Measurements from ENCODE around the gene HORMAD2.

HORMAD2 gene

DNA sequence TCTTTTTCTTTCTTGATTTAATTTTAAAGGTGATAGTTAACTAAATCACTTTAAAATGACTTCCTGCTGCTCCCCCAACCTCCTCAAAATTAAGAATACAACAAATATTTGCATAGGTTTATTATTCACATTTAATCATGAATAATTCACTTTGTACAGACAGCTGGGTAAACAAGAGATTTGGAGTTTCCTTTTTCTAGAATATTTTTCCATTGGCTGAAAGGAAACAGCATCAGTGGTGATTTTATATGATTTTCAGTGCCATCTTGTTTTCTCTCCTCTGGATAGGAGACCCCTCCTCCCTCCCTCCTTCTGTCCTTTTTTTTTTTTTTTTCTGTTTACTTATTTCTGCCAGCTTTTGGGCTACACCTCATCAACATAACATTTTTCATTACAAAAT lies 105.8 kb downstream of the HORMAD2 start:
- TF ChIP-seq, protein P1, sequence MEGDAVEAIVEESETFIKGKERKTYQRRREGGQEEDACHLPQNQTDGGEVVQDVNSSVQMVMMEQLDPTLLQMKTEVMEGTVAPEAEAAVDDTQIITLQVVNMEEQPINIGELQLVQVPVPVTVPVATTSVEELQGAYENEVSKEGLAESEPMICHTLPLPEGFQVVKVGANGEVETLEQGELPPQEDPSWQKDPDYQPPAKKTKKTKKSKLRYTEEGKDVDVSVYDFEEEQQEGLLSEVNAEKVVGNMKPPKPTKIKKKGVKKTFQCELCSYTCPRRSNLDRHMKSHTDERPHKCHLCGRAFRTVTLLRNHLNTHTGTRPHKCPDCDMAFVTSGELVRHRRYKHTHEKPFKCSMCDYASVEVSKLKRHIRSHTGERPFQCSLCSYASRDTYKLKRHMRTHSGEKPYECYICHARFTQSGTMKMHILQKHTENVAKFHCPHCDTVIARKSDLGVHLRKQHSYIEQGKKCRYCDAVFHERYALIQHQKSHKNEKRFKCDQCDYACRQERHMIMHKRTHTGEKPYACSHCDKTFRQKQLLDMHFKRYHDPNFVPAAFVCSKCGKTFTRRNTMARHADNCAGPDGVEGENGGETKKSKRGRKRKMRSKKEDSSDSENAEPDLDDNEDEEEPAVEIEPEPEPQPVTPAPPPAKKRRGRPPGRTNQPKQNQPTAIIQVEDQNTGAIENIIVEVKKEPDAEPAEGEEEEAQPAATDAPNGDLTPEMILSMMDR (IDR thresholded peaks at IDR 0.05; ENCODE audit: insufficient read depth, low read depth, low read length, missing control alignments): no peak
- no peak overlapping the region for H3K4me3 ChIP-seq (ENCODE audit: low read depth, low read length)
- no peak for DNase-seq (ENCODE audit: low read depth)

GRCh38 chr22:30186510-30186909 lies 106.2 kb downstream of the HORMAD2 start:
- H3K4me3 ChIP-seq (ENCODE audit: low read depth, low read length): no peak overlapping the region
- TF ChIP-seq, protein P1 (IDR thresholded peaks at IDR 0.05; ENCODE audit: insufficient read depth, low read depth, low read length, missing control alignments): no peak
- DNase-seq (ENCODE audit: low read depth): no peak

DNA sequence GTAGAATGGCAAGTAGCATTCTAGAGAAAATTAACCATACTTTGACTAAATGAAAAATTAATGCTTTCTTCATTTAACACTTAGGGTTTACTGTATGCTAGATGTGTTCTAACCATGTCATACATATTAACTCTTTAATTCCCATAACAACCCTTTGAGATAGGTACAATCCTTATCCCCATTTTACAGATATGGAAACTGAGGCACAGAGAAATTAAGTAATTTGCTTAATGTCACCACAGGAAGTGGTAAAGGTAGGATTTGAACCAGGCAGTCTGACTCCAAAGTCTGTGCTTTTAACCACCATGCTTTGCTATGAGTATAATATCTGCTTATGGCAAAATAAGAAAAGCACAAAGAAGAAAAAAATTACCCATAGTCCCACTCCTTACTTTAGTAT lies 106.8 kb downstream of the HORMAD2 start:
- TF ChIP-seq, protein P1 (IDR thresholded peaks at IDR 0.05; ENCODE audit: insufficient read depth, low read depth, low read length, missing control alignments): no peak
- H3K4me3 ChIP-seq (ENCODE audit: low read depth, low read length): no peak overlapping the region
- no peak for DNase-seq (ENCODE audit: low read depth)

DNA sequence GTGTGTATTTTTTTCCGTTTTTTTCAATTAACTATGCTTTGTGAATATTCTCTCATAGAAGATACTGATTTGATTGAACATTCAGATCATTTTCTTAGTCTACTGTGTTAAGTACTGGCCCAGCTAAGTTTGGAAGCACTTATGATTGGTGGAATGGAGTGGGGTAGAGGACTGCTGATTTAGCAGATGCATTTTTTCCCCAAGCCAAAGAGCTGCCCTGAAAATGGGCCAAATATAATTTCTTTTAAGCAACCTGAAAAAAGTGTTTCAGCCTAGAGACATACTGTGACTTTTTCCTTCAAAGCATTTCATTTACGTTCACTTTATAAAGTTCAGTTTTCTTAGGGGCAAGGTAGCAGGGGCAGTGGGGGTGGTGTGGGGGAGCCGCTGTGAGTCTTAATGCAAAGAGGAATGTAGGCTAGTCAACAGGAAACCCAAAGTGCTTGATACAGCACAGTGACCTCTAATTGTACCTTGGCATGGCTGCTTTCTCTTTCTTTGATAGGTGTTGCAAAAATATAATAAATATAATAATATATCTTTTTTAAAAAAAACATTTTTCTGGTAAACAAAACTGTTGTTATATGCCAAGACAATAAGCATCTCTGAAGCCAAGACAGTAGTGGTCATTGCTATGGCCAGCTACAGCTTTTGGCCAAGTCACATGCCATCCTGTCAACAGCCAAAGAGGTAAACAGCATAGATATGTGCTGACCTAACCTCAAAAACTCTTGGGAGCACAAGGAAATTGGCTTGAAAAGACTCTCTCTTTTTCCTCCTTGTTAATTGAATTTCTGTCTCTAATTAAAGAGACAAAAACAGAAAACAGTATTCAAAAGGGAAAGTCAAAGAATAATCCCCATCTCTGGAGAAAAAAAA lies 107.5 kb downstream of the HORMAD2 start:
- no peak for DNase-seq (ENCODE audit: low read depth)
- H3K4me3 ChIP-seq (ENCODE audit: low read depth, low read length): no peak overlapping the region
- TF ChIP-seq, protein P1 (IDR thresholded peaks at IDR 0.05; ENCODE audit: insufficient read depth, low read depth, low read length, missing control alignments): no peak

GRCh38 chr22:30188911-30189310 lies 108.6 kb downstream of the HORMAD2 start:
- TF ChIP-seq, protein P1 (IDR thresholded peaks at IDR 0.05; ENCODE audit: insufficient read depth, low read depth, low read length, missing control alignments): no peak
- no peak overlapping the region for H3K4me3 ChIP-seq (ENCODE audit: low read depth, low read length)
- no peak for DNase-seq (ENCODE audit: low read depth)

GRCh38 chr22:30190574-30190973 lies 110.3 kb downstream of the HORMAD2 start:
- TF ChIP-seq, protein P1 (IDR thresholded peaks at IDR 0.05; ENCODE audit: insufficient read depth, low read depth, low read length, missing control alignments): no peak
- H3K4me3 ChIP-seq (ENCODE audit: low read depth, low read length): no peak overlapping the region
- no peak for DNase-seq (ENCODE audit: low read depth)
